ENCODE results near the gene BPIFB1. TPM values are rescaled to one million over a fixed set of nuclear protein-coding genes. Genes with fewer than 3 reads are reported as not detected.

The BPIFB1 gene
- not detected for polyA plus RNA-seq (ENCODE audit: low read depth in 6 of 6)

- ATAC-seq (ENCODE audit: low read depth in 2 of 2) (no peak), DNase-seq (no peak)
- Mint-ChIP-seq H3K4me3 (peak within 1 kb of the TSS in 1 of 8 donors; percentile 30), H3K27ac (peak within 1 kb of the TSS in 2 of 6 donors; percentile 71 to 79), H3K4me1 (no peaks in the 10 kb centered on the region), H3K27me3 (peaks cover 23 to 65% (median 35%) of the 10 kb centered on the region in 3 donors), H3K36me3 (no peaks in the 10 kb centered on the region), H3K9me3 (peaks cover 0 to 2% (median 0%) of the 10 kb centered on the region in 7 donors)
Observed at GRCh38 chr20:33282991-33283555, at the start of gene BPIFB1. BPIFB1 (plus strand) TSS chr20:33283214; CDS start chr20:33286074, 2,860 bp downstream.

- Mint-ChIP-seq H3K27me3 (peaks cover 27 to 42% (median 32%) of the 10 kb centered on the region in 3 donors), H3K4me3 (no peak overlapping the region), H3K4me1 (no peaks in the 10 kb centered on the region), H3K27ac (no peak overlapping the region), H3K36me3 (no peaks in the 10 kb centered on the region), H3K9me3 (no peaks in the 10 kb centered on the region)
- DNase-seq (no peak), ATAC-seq (ENCODE audit: low read depth in 2 of 2) (no peak)
Observed at GRCh38 chr20:33234050-33234449, 49.0 kb upstream of the BPIFB1 start.

GRCh38 chr20:33235696-33236095, 47.3 kb upstream of the BPIFB1 start, which contains the start of gene BPIFA1:
BPIFA1 (plus strand) TSS chr20:33235996; CDS start chr20:33237712, 1,716 bp downstream.
- Mint-ChIP-seq H3K4me3 (no peak within 1 kb of the TSS), H3K27me3 (peaks cover 18 to 55% (median 31%) of the 10 kb centered on the region in 3 donors), H3K4me1 (no peaks in the 10 kb centered on the region), H3K9me3 (no peaks in the 10 kb centered on the region), H3K36me3 (no peaks in the 10 kb centered on the region), H3K27ac (no peak within 1 kb of the TSS)
- ATAC-seq (ENCODE audit: low read depth in 2 of 2) = no peak
- no peak for DNase-seq

GRCh38 chr20:33236351-33236750, 46.7 kb upstream of the BPIFB1 start:
- Mint-ChIP-seq H3K4me3 (no peak overlapping the region), H3K27me3 (peaks cover 18 to 49% (median 25%) of the 10 kb centered on the region in 3 donors), H3K36me3 (no peaks in the 10 kb centered on the region), H3K27ac (no peak overlapping the region), H3K9me3 (no peaks in the 10 kb centered on the region), H3K4me1 (no peaks in the 10 kb centered on the region)
- no peak for ATAC-seq (ENCODE audit: low read depth in 2 of 2)
- DNase-seq = no peak

- Mint-ChIP-seq H3K4me1 (no peaks in the 10 kb centered on the region), H3K9me3 (no peaks in the 10 kb centered on the region), H3K4me3 (no peak overlapping the region), H3K36me3 (no peaks in the 10 kb centered on the region), H3K27ac (peak overlapping the region in 1 of 6 donors; percentile 70), H3K27me3 (peaks cover 15 to 56% (median 33%) of the 10 kb centered on the region in 3 donors)
- ATAC-seq (ENCODE audit: low read depth in 2 of 2) (no peak), DNase-seq (no peak)
Observed at GRCh38 chr20:33237989-33238388, 45.0 kb upstream of the BPIFB1 start.

GRCh38 chr20:33239418-33239817, 43.6 kb upstream of the BPIFB1 start:
- peaks cover 20 to 62% (median 31%) of the 10 kb centered on the region in 3 donors for H3K27me3 Mint-ChIP-seq
- no peak for ATAC-seq (ENCODE audit: low read depth in 2 of 2)
- H3K27ac Mint-ChIP-seq = no peak overlapping the region
- H3K9me3 Mint-ChIP-seq = peaks cover 0 to 3% (median 0%) of the 10 kb centered on the region in 7 donors
- H3K4me1 Mint-ChIP-seq = no peaks in the 10 kb centered on the region
- H3K4me3 Mint-ChIP-seq = no peak overlapping the region
- H3K36me3 Mint-ChIP-seq = no peaks in the 10 kb centered on the region
- DNase-seq = no peak

GRCh38 chr20:33239979-33240736, 42.9 kb upstream of the BPIFB1 start:
- no peaks in the 10 kb centered on the region for H3K4me1 Mint-ChIP-seq
- ATAC-seq (ENCODE audit: low read depth in 2 of 2) = no peak

GRCh38 chr20:33240923-33241322, 42.1 kb upstream of the BPIFB1 start:
- Mint-ChIP-seq H3K9me3 (peaks cover 0 to 3% (median 0%) of the 10 kb centered on the region in 7 donors), H3K4me3 (no peak overlapping the region), H3K36me3 (no peaks in the 10 kb centered on the region), H3K27me3 (peaks cover 20 to 66% (median 31%) of the 10 kb centered on the region in 3 donors), H3K4me1 (no peaks in the 10 kb centered on the region), H3K27ac (no peak overlapping the region)
- no peak for ATAC-seq (ENCODE audit: low read depth in 2 of 2)
- no peak for DNase-seq

More at GRCh38 chr20:33239979-33240736, 42.9 kb upstream of the BPIFB1 start:
- Mint-ChIP-seq H3K27me3 (peaks cover 20 to 66% (median 31%) of the 10 kb centered on the region in 3 donors), H3K36me3 (no peaks in the 10 kb centered on the region), H3K27ac (no peak overlapping the region), H3K4me3 (no peak overlapping the region), H3K9me3 (peaks cover 0 to 3% (median 0%) of the 10 kb centered on the region in 7 donors)
- DNase-seq = no peak

- peaks cover 0 to 3% (median 0%) of the 10 kb centered on the region in 7 donors for H3K9me3 Mint-ChIP-seq
Observed at GRCh38 chr20:33242319-33243100, 40.5 kb upstream of the BPIFB1 start.

GRCh38 chr20:33246077-33246476, 36.9 kb upstream of the BPIFB1 start:
- no peaks in the 10 kb centered on the region for H3K36me3 Mint-ChIP-seq
- ATAC-seq (ENCODE audit: low read depth in 2 of 2) (no peak), DNase-seq (no peak)
- H3K4me3 Mint-ChIP-seq = no peak overlapping the region
- peaks cover 0 to 3% (median 0%) of the 10 kb centered on the region in 7 donors for H3K9me3 Mint-ChIP-seq
- H3K27me3 Mint-ChIP-seq = peaks cover 11 to 32% (median 14%) of the 10 kb centered on the region in 3 donors
- H3K27ac Mint-ChIP-seq = no peak overlapping the region
- no peaks in the 10 kb centered on the region for H3K4me1 Mint-ChIP-seq

More at GRCh38 chr20:33242319-33243100, 40.5 kb upstream of the BPIFB1 start:
- no peaks in the 10 kb centered on the region for H3K36me3 Mint-ChIP-seq
- no peak for ATAC-seq (ENCODE audit: low read depth in 2 of 2)
- peaks cover 17 to 58% (median 31%) of the 10 kb centered on the region in 3 donors for H3K27me3 Mint-ChIP-seq
- no peaks in the 10 kb centered on the region for H3K4me1 Mint-ChIP-seq
- no peak overlapping the region for H3K27ac Mint-ChIP-seq
- no peak for DNase-seq
- no peak overlapping the region for H3K4me3 Mint-ChIP-seq

- no peaks in the 10 kb centered on the region for H3K4me1 Mint-ChIP-seq
- H3K27me3 Mint-ChIP-seq = peaks cover 3 to 10% (median 5%) of the 10 kb centered on the region in 3 donors
- no peaks in the 10 kb centered on the region for H3K36me3 Mint-ChIP-seq
- ATAC-seq (ENCODE audit: low read depth in 2 of 2) (no peak), DNase-seq (no peak)
- peaks cover 0 to 4% (median 2%) of the 10 kb centered on the region in 7 donors for H3K9me3 Mint-ChIP-seq
- H3K27ac Mint-ChIP-seq = no peak overlapping the region
- H3K4me3 Mint-ChIP-seq = no peak overlapping the region
Observed at GRCh38 chr20:33249456-33249855, 33.6 kb upstream of the BPIFB1 start.

GRCh38 chr20:33250666-33251065, 32.3 kb upstream of the BPIFB1 start:
- no peaks in the 10 kb centered on the region for H3K4me1 Mint-ChIP-seq
- no peak overlapping the region for H3K4me3 Mint-ChIP-seq
- no peak for DNase-seq
- H3K9me3 Mint-ChIP-seq = peaks cover 0 to 5% (median 2%) of the 10 kb centered on the region in 7 donors
- no peak for ATAC-seq (ENCODE audit: low read depth in 2 of 2)
- H3K36me3 Mint-ChIP-seq = no peaks in the 10 kb centered on the region
- H3K27ac Mint-ChIP-seq = no peak overlapping the region
- H3K27me3 Mint-ChIP-seq = peaks cover 3 to 13% (median 9%) of the 10 kb centered on the region in 3 donors

GRCh38 chr20:33251496-33251895, 31.5 kb upstream of the BPIFB1 start:
- no peak overlapping the region for H3K27ac Mint-ChIP-seq
- no peak overlapping the region for H3K4me3 Mint-ChIP-seq
- peaks cover 0 to 5% (median 3%) of the 10 kb centered on the region in 7 donors for H3K9me3 Mint-ChIP-seq
- no peaks in the 10 kb centered on the region for H3K36me3 Mint-ChIP-seq
- no peaks in the 10 kb centered on the region for H3K4me1 Mint-ChIP-seq
- no peak for DNase-seq
- no peak for ATAC-seq (ENCODE audit: low read depth in 2 of 2)
- peaks cover 4 to 20% (median 17%) of the 10 kb centered on the region in 3 donors for H3K27me3 Mint-ChIP-seq

Data from naive B cell (primary cell).